ENCODE results near the gene MLPH.

DNA sequence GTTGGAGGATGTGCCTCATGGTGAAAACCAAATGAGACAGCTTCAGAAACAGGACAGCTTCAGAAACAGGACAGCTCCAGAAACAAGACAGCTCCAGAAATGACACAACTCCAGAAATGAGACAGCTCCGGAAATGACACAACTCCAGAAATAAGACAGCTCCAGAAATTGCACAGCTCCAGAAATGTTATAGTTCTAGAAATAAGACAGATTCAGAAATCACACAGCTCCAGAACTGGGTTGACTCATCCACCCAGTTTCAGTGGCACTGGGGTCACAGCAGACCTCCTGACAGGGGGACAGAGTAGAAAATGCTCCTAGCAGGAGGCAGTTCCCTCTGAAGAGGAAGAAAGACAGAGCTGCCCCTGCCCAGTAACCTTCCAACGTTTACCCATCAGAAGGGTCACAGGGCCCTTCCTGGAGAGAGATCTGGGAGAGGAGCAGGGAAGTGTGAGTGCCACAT, 46.2 kb upstream of the MLPH start:
- TF ChIP-seq, protein P1, sequence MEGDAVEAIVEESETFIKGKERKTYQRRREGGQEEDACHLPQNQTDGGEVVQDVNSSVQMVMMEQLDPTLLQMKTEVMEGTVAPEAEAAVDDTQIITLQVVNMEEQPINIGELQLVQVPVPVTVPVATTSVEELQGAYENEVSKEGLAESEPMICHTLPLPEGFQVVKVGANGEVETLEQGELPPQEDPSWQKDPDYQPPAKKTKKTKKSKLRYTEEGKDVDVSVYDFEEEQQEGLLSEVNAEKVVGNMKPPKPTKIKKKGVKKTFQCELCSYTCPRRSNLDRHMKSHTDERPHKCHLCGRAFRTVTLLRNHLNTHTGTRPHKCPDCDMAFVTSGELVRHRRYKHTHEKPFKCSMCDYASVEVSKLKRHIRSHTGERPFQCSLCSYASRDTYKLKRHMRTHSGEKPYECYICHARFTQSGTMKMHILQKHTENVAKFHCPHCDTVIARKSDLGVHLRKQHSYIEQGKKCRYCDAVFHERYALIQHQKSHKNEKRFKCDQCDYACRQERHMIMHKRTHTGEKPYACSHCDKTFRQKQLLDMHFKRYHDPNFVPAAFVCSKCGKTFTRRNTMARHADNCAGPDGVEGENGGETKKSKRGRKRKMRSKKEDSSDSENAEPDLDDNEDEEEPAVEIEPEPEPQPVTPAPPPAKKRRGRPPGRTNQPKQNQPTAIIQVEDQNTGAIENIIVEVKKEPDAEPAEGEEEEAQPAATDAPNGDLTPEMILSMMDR (IDR thresholded peaks at IDR 0.05; ENCODE audit: insufficient read depth, low read length): no peak
- TF ChIP-seq GABPA (IDR thresholded peaks at IDR 0.05; ENCODE audit: low read depth): no peak
- no peak for TF ChIP-seq POLR2AphosphoS5 (IDR thresholded peaks at IDR 0.05; ENCODE audit: low read depth)

Data from HL-60 (cell line).